ENCODE data around the gene ADA.
"Not testable (repeated sequence)": the region's sequence is repeated elsewhere in the genome, so short reads cannot be mapped to it uniquely, and the experiment has no call there.

ADA gene

GRCh38 chr20:44651684-44652423, at the start of gene ADA:
Gene ADA (minus strand): TSS chr20:44651699. CDS start chr20:44651607, 92 bp downstream.
- peak; percentile 42 for DNase-seq

GRCh38 chr20:44700306-44700705, 48.8 kb upstream of the ADA start:
- DNase-seq = no peak

GRCh38 chr20:44698351-44698750, 46.9 kb upstream of the ADA start:
- no peak for DNase-seq

- not testable (repeated sequence) for DNase-seq
Measured at GRCh38 chr20:44697041-44697440, 45.5 kb upstream of the ADA start.

GRCh38 chr20:44696315-44696714, 44.8 kb upstream of the ADA start:
- no peak for DNase-seq

- DNase-seq = no peak
Measured at GRCh38 chr20:44695674-44696300, 44.3 kb upstream of the ADA start.

- DNase-seq = no peak
Measured at GRCh38 chr20:44695295-44695673, 43.8 kb upstream of the ADA start.

GRCh38 chr20:44694159-44694558, 42.7 kb upstream of the ADA start:
- DNase-seq = no peak

- no peak for DNase-seq
Measured at GRCh38 chr20:44693627-44694026, 42.1 kb upstream of the ADA start.

GRCh38 chr20:44692932-44693480, 41.5 kb upstream of the ADA start:
- no peak for DNase-seq

GRCh38 chr20:44691424-44692423, 40.2 kb upstream of the ADA start:
- no peak for DNase-seq

GRCh38 chr20:44690781-44691423, 39.4 kb upstream of the ADA start:
- DNase-seq = no peak

GRCh38 chr20:44689809-44690208, 38.3 kb upstream of the ADA start:
- no peak for DNase-seq

- no peak for DNase-seq
Measured at GRCh38 chr20:44688053-44688625, 36.6 kb upstream of the ADA start.

GRCh38 chr20:44686934-44687333, 35.4 kb upstream of the ADA start:
- DNase-seq = no peak

- DNase-seq = no peak
Measured at GRCh38 chr20:44684047-44684967, 32.8 kb upstream of the ADA start.

- DNase-seq = peak; percentile 79
Measured at GRCh38 chr20:44683263-44684046, 32.0 kb upstream of the ADA start.

- no peak for DNase-seq
Measured at GRCh38 chr20:44681796-44682566, 30.5 kb upstream of the ADA start.

GRCh38 chr20:44678990-44679611, 27.6 kb upstream of the ADA start:
- DNase-seq = no peak
